OCI-LY7 (cell line): ENCODE measurements around the gene SPON1.

ENCODE experiments used
- CTCF ChIP-seq: fragments of 200-600 bp; sonication (generic); conservative IDR thresholded peaks from 2 replicates; pipeline ENCODE4 v1.5.1; 2014; ENCODE audit warnings: mild to moderate bottlenecking, antibody characterized with exemption, low read length, moderate library complexity, mixed read lengths
- EZH2phosphoT487 ChIP-seq: fragments of 200-600 bp; sonication (generic); IDR thresholded peaks from 2 replicates; pipeline ENCODE4 v1.6.1; 2018; ENCODE audit warnings: low read depth, borderline replicate concordance, mild to moderate bottlenecking, mixed run types, antibody characterized with exemption, low read length, moderate library complexity, mixed read lengths

- TF ChIP-seq CTCF (no peak), EZH2phosphoT487 (no peak)
Measured at GRCh38 chr11:13966486-13966885, 4.0 kb downstream of the SPON1 start.
